ENCODE data around the gene SCFD2. TPM values are rescaled to one million over a fixed set of nuclear protein-coding genes. Genes with fewer than 3 reads are reported as not detected.

SCFD2 gene
- total and polyA plus RNA-seq, 9 donors: 5.1 to 42.1 (median 13.5) TPM

- Histone ChIP-seq H3K36me3 (no peaks in the 10 kb centered on the region), H3K4me3 (no peak overlapping the region), H3K27me3 (no peaks in the 10 kb centered on the region), H3K9me3 (no peaks in the 10 kb centered on the region), H3K27ac (no peak overlapping the region), H3K4me1 (ENCODE audit: insufficient read depth) (no peaks in the 10 kb centered on the region)
- TF ChIP-seq POLR2A (IDR thresholded peaks at IDR 0.05): no peak
- WGBS, 3 donors: 59 to 70% (median 59%) methylated on average over 5 of the region's 5 CpGs
- intact Hi-C loops (cut with DNase I): no loop called here
- DNase-seq: no peak
Observed at GRCh38 chr4:52932591-52933470, 433.0 kb downstream of the SCFD2 start.

GRCh38 chr4:52931243-52931642 lies 434.6 kb downstream of the SCFD2 start:
- TF ChIP-seq POLR2A (IDR thresholded peaks at IDR 0.05) (no peak), EP300 (IDR thresholded peaks at IDR 0.05) (no peak), CTCF (IDR thresholded peaks at IDR 0.05) (no peak)
- H3K27me3 ChIP-seq: no peaks in the 10 kb centered on the region
- H3K36me3 ChIP-seq: no peaks in the 10 kb centered on the region
- H3K4me3 ChIP-seq: no peak overlapping the region
- DNase-seq: no peak
- intact Hi-C loops (cut with DNase I): no loop called here
- WGBS, 3 donors: 24 to 54% (median 33%) methylated on average over 4 of the region's 4 CpGs
- no peak overlapping the region for H3K27ac ChIP-seq
- no peaks in the 10 kb centered on the region for H3K4me1 ChIP-seq (ENCODE audit: insufficient read depth)
- H3K9me3 ChIP-seq: no peaks in the 10 kb centered on the region

- no peak for DNase-seq
- Histone ChIP-seq H3K9me3 (no peaks in the 10 kb centered on the region), H3K36me3 (no peaks in the 10 kb centered on the region), H3K27ac (no peak overlapping the region), H3K4me3 (no peak overlapping the region), H3K27me3 (no peaks in the 10 kb centered on the region), H3K4me1 (ENCODE audit: insufficient read depth) (no peaks in the 10 kb centered on the region)
- 91 to 94% (median 92%) methylated on average over 9 of the region's 9 CpGs for WGBS, 3 donors
- intact Hi-C loops (cut with DNase I): no loop called here
- TF ChIP-seq CTCF (IDR thresholded peaks at IDR 0.05): no peak
- no peak for TF ChIP-seq EP300 (IDR thresholded peaks at IDR 0.05)
- TF ChIP-seq POLR2A (IDR thresholded peaks at IDR 0.05): no peak
Observed at GRCh38 chr4:52926196-52926974, 439.5 kb downstream of the SCFD2 start.

GRCh38 chr4:52925531-52925968 lies 440.3 kb downstream of the SCFD2 start:
- no peak for DNase-seq
- Histone ChIP-seq H3K27ac (no peak overlapping the region), H3K9me3 (no peaks in the 10 kb centered on the region), H3K4me3 (no peak overlapping the region), H3K27me3 (no peaks in the 10 kb centered on the region), H3K36me3 (no peaks in the 10 kb centered on the region), H3K4me1 (ENCODE audit: insufficient read depth) (no peaks in the 10 kb centered on the region)
- intact Hi-C loops (cut with DNase I): no loop called here
- no peak for TF ChIP-seq CTCF (IDR thresholded peaks at IDR 0.05)
- no peak for TF ChIP-seq EP300 (IDR thresholded peaks at IDR 0.05)
- no peak for TF ChIP-seq POLR2A (IDR thresholded peaks at IDR 0.05)
- 79 to 86% (median 79%) methylated on average over 3 of the region's 3 CpGs for WGBS, 3 donors

All from ovary (tissue), 9 donors.